ENCODE results near the gene TRAPPC2B. TPM values are rescaled to one million over a fixed set of nuclear protein-coding genes. Genes with fewer than 3 reads are reported as not detected.

Gene TRAPPC2B
- total and polyA plus RNA-seq, 2 of the 13 experiments (the other 11 are each of a cell fraction or from before 2014, with no cell fraction given) = 13.3 to 17.7 TPM

GRCh38 chr19:57320180-57321084 lies 42.9 kb upstream of the TRAPPC2B start, which contains the start of gene ZNF543 (continued):
- TF ChIP-seq CCAR2 (optimal IDR thresholded peaks at IDR 0.05; ENCODE audit: low read depth, low read length) = no peak
- TF ChIP-seq ZNF251 (CRISPR knock-in tag; IDR thresholded peaks at IDR 0.05) = no peak
- peak; percentile 88 for TF ChIP-seq RBFOX2 (IDR thresholded peaks at IDR 0.05; ENCODE audit: low read depth, low read length)
- no peak for TF ChIP-seq ZEB1 (IDR thresholded peaks at IDR 0.05; ENCODE audit: insufficient replicate concordance, low read depth)
- no peak for TF ChIP-seq ZNF619 (CRISPR knock-in tag; IDR thresholded peaks at IDR 0.05)
- TF ChIP-seq ZNF513 (CRISPR knock-in tag; conservative IDR thresholded peaks at IDR 0.05) = no peak
- TF ChIP-seq RXRB (CRISPR knock-in tag; IDR thresholded peaks at IDR 0.05; ENCODE audit: borderline replicate concordance) = no peak
- TF ChIP-seq E2F1 (CRISPR knock-in tag; IDR thresholded peaks at IDR 0.05) = no peak
- TF ChIP-seq ZNF3 (CRISPR knock-in tag; IDR thresholded peaks at IDR 0.05) = no peak
- no peak for TF ChIP-seq FOXP4 (CRISPR knock-in tag; IDR thresholded peaks at IDR 0.05)
- peak; percentile 71 for TF ChIP-seq RFX5 (IDR thresholded peaks at IDR 0.05; ENCODE audit: low read depth, low read length)
- 0 out of 2 replicates have a peak, but pooled peaks have one; percentile 23 for TF ChIP-seq MYNN (CRISPR knock-in tag; IDR thresholded peaks at IDR 0.05; ENCODE audit: low read depth)
- TF ChIP-seq STAG1 (CRISPR knock-in tag; IDR thresholded peaks at IDR 0.05) = no peak
- no peak for TF ChIP-seq HOXA9 (CRISPR knock-in tag; IDR thresholded peaks at IDR 0.05; ENCODE audit: borderline replicate concordance)
- no peak for TF ChIP-seq RFX1 (IDR thresholded peaks at IDR 0.05)
- no peak for TF ChIP-seq NR2F1 (CRISPR knock-in tag; IDR thresholded peaks at IDR 0.05)
- TF ChIP-seq ZNF329 (CRISPR knock-in tag; IDR thresholded peaks at IDR 0.05; ENCODE audit: low read depth) = no peak
- TF ChIP-seq ZNF83 (CRISPR knock-in tag; IDR thresholded peaks at IDR 0.05; ENCODE audit: borderline replicate concordance) = no peak; the same call in 1 of the 2 replicates
- peak; percentile 87 for TF ChIP-seq POLR2AphosphoS5 (IDR thresholded peaks at IDR 0.05; ENCODE audit: low read depth, low read length)
- TF ChIP-seq RBM39 (IDR thresholded peaks at IDR 0.05; ENCODE audit: low read depth, low read length, poor library complexity, severe bottlenecking) = no peak
- TF ChIP-seq MTF2 (CRISPR knock-in tag; IDR thresholded peaks at IDR 0.05; ENCODE audit: borderline replicate concordance) = no peak
- no peak for TF ChIP-seq NCOA5 (CRISPR knock-in tag; IDR thresholded peaks at IDR 0.05)
- no peak for TF ChIP-seq ZNF775 (CRISPR knock-in tag; IDR thresholded peaks at IDR 0.05; ENCODE audit: borderline replicate concordance)
- no peak for TF ChIP-seq JUNB (CRISPR knock-in tag; IDR thresholded peaks at IDR 0.05; ENCODE audit: borderline replicate concordance)
- no peak for TF ChIP-seq RAD51 (IDR thresholded peaks at IDR 0.05; ENCODE audit: borderline replicate concordance)
